ENCODE measurements around the gene EFCAB6. TPM values are rescaled to one million over a fixed set of nuclear protein-coding genes. Genes with fewer than 3 reads are reported as not detected.

EFCAB6 gene
- total and polyA plus RNA-seq, 4 donors = 0.14 to 2.1 (median 0.53) TPM

- TF ChIP-seq MAX (IDR thresholded peaks at IDR 0.05) (no peak), RAD21 (IDR thresholded peaks at IDR 0.05) (no peak), SP1 (IDR thresholded peaks at IDR 0.05) (no peak), FOXA1 (IDR thresholded peaks at IDR 0.05) (no peak), EGR1 (IDR thresholded peaks at IDR 0.05; ENCODE audit: low read depth in 2 of 2) (no peak), RXRA (IDR thresholded peaks at IDR 0.05) (no peak)
These were observed 34.9 kb upstream of the EFCAB6 start (continued) for GRCh38 chr22:43846966-43847365.

DNA sequence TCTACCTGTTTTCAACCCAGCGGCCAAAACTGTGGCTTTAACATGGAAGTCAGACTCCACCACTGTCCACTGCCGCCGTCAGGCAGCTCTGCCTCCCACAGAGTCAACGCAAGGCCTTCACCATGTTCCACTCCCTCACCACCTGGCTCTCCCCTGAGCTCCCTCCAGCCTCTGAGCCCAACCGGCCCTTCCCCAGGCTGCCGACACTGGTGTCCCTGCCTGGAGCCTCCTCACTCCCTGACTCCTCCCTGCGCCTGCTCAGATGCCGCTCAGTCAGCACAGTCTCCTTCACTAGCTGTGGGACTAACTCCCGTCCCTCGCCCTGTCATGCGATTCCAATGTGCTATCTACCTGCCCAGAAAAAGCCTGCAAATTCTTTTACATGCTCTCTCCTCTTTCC lies 33.9 kb upstream of the EFCAB6 start:
- 87% methylated on average over 11 of the region's 11 CpGs for WGBS
- no peak for DNase-seq (ENCODE audit: low spot score)

More for the DNA sequence above, 33.9 kb upstream of the EFCAB6 start:
- TF ChIP-seq, protein P1, sequence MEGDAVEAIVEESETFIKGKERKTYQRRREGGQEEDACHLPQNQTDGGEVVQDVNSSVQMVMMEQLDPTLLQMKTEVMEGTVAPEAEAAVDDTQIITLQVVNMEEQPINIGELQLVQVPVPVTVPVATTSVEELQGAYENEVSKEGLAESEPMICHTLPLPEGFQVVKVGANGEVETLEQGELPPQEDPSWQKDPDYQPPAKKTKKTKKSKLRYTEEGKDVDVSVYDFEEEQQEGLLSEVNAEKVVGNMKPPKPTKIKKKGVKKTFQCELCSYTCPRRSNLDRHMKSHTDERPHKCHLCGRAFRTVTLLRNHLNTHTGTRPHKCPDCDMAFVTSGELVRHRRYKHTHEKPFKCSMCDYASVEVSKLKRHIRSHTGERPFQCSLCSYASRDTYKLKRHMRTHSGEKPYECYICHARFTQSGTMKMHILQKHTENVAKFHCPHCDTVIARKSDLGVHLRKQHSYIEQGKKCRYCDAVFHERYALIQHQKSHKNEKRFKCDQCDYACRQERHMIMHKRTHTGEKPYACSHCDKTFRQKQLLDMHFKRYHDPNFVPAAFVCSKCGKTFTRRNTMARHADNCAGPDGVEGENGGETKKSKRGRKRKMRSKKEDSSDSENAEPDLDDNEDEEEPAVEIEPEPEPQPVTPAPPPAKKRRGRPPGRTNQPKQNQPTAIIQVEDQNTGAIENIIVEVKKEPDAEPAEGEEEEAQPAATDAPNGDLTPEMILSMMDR (IDR thresholded peaks at IDR 0.05; ENCODE audit: low read depth, low read length, missing input control) = no peak
- no peak for TF ChIP-seq EGR1 (IDR thresholded peaks at IDR 0.05; ENCODE audit: low read depth in 2 of 2)
- TF ChIP-seq HNF4A (conservative IDR thresholded peaks at IDR 0.05) = no peak
- TF ChIP-seq MAX (IDR thresholded peaks at IDR 0.05) = no peak
- TF ChIP-seq RAD21 (IDR thresholded peaks at IDR 0.05) = no peak
- TF ChIP-seq, protein P2, sequence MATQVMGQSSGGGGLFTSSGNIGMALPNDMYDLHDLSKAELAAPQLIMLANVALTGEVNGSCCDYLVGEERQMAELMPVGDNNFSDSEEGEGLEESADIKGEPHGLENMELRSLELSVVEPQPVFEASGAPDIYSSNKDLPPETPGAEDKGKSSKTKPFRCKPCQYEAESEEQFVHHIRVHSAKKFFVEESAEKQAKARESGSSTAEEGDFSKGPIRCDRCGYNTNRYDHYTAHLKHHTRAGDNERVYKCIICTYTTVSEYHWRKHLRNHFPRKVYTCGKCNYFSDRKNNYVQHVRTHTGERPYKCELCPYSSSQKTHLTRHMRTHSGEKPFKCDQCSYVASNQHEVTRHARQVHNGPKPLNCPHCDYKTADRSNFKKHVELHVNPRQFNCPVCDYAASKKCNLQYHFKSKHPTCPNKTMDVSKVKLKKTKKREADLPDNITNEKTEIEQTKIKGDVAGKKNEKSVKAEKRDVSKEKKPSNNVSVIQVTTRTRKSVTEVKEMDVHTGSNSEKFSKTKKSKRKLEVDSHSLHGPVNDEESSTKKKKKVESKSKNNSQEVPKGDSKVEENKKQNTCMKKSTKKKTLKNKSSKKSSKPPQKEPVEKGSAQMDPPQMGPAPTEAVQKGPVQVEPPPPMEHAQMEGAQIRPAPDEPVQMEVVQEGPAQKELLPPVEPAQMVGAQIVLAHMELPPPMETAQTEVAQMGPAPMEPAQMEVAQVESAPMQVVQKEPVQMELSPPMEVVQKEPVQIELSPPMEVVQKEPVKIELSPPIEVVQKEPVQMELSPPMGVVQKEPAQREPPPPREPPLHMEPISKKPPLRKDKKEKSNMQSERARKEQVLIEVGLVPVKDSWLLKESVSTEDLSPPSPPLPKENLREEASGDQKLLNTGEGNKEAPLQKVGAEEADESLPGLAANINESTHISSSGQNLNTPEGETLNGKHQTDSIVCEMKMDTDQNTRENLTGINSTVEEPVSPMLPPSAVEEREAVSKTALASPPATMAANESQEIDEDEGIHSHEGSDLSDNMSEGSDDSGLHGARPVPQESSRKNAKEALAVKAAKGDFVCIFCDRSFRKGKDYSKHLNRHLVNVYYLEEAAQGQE (IDR thresholded peaks at IDR 0.05) = no peak
- TF ChIP-seq FOXA2 (IDR thresholded peaks at IDR 0.05) = no peak
- Histone ChIP-seq H3K4me3 (ENCODE audit: low read depth in 1 of 3, low read length in 3 of 3) (no peak overlapping the region), H3K36me3 (ENCODE audit: control insufficient read depth in 4 of 4, insufficient read depth in 3 of 4, low read depth in 1 of 4, low read length in 3 of 4) (no peaks in the 10 kb centered on the region), H3K9me3 (ENCODE audit: control insufficient read depth in 4 of 4, low read length in 3 of 4) (no peaks in the 10 kb centered on the region), H3K4me1 (ENCODE audit: control insufficient read depth in 4 of 4, insufficient read depth in 4 of 4, low read length in 3 of 4) (peaks cover 0 to 11% (median 7%) of the 10 kb centered on the region in 4 donors), H3K9ac (ENCODE audit: low read depth in 1 of 2, low read length in 2 of 2) (no peak overlapping the region), H3K27ac (ENCODE audit: low read depth in 1 of 2, low read length in 2 of 2) (no peak overlapping the region), H3K27me3 (ENCODE audit: control insufficient read depth in 4 of 4, insufficient read depth in 4 of 4, low read length in 3 of 4) (no peaks in the 10 kb centered on the region)
